HEK293T (cell line): ENCODE data around the gene SNAPC5.

Experiments
- ARNT ChIP-seq: fragments of 450-650 bp; IDR thresholded peaks from 2 replicates; pipeline ENCODE4 v1.6.1; 2017; ENCODE audit warnings: mild to moderate bottlenecking
- BHLHE40 ChIP-seq: fragments of 450-650 bp; IDR thresholded peaks from 2 replicates; pipeline ENCODE4 v1.6.1; 2016; ENCODE audit warnings: mild to moderate bottlenecking, moderate library complexity, borderline replicate concordance
- ELF4 ChIP-seq: fragments of 450-650 bp; IDR thresholded peaks from 2 replicates; pipeline ENCODE4 v1.6.1; 2017; ENCODE audit warnings: antibody characterized with exemption
- FOXK2 ChIP-seq: fragments of 450-650 bp; IDR thresholded peaks from 2 replicates; pipeline ENCODE4 v1.6.1; 2016; ENCODE audit warnings: mild to moderate bottlenecking
- FOXM1 ChIP-seq: fragments of 450-650 bp; IDR thresholded peaks from 2 replicates; pipeline ENCODE4 v1.6.1; 2017; ENCODE audit warnings: mild to moderate bottlenecking, borderline replicate concordance
- HDGF ChIP-seq: fragments of 450-650 bp; IDR thresholded peaks from 2 replicates; pipeline ENCODE4 v1.6.1; 2017; ENCODE audit warnings: antibody characterized with exemption, borderline replicate concordance
- L3MBTL2 ChIP-seq: fragments of 450-650 bp; conservative IDR thresholded peaks from 2 replicates; pipeline ENCODE4 v1.6.1; 2016; ENCODE audit warnings: mild to moderate bottlenecking
- SP1 ChIP-seq: fragments of 450-650 bp; IDR thresholded peaks from 2 replicates; pipeline ENCODE4 v1.6.1; 2017
- TARDBP ChIP-seq: fragments of 450-650 bp; IDR thresholded peaks from 2 replicates; pipeline ENCODE4 v1.6.1; 2016
- ZNF384 ChIP-seq: fragments of 450-650 bp; IDR thresholded peaks from 2 replicates; pipeline ENCODE4 v1.6.1; 2016
- TF ChIP-seq, protein P1 (sequence below): fragments of 450-650 bp; IDR thresholded peaks from 2 replicates; pipeline ENCODE4 v1.6.1; 2016

DNA sequence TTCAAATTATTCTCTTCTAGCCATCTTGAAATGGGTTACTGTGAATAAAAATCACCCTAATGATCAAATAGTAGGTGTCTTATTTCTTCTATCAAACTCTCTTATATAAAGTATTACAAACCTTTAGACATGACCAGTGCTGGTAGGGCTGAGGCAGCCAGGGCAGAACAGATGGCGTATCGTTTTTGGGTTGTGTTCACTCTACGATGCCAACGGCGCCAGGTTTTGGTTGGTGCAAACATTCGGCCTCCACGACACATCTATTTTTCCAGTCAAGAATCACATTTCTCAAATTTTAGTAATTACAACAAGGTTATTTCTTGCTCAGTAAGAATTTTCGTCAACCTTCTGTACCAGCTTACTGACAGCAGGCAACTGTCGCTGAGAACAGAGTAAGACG is 4.9 kb upstream of the SNAPC5 start:
- TF ChIP-seq ZNF384: no peak
- no peak for TF ChIP-seq L3MBTL2
- no peak for TF ChIP-seq TARDBP
- no peak for TF ChIP-seq FOXK2
- TF ChIP-seq HDGF: no peak
- no peak for TF ChIP-seq ELF4
- no peak for TF ChIP-seq BHLHE40
- TF ChIP-seq FOXM1: no peak
- TF ChIP-seq SP1: no peak
- TF ChIP-seq ARNT: no peak
- TF ChIP-seq, protein P1, sequence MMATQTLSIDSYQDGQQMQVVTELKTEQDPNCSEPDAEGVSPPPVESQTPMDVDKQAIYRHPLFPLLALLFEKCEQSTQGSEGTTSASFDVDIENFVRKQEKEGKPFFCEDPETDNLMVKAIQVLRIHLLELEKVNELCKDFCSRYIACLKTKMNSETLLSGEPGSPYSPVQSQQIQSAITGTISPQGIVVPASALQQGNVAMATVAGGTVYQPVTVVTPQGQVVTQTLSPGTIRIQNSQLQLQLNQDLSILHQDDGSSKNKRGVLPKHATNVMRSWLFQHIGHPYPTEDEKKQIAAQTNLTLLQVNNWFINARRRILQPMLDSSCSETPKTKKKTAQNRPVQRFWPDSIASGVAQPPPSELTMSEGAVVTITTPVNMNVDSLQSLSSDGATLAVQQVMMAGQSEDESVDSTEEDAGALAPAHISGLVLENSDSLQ: no peak
